ENCODE results near the gene PLCB1. TPM values are rescaled to one million over a fixed set of nuclear protein-coding genes. Genes with fewer than 3 reads are reported as not detected.
A peak's percentile ranks its signal among the peaks of the same experiment; 100 is the strongest.

The PLCB1 gene
- total and polyA plus RNA-seq, 2 of the 4 experiments (the other 2 are of a cell fraction): 5.6 to 16.1 TPM

DNA sequence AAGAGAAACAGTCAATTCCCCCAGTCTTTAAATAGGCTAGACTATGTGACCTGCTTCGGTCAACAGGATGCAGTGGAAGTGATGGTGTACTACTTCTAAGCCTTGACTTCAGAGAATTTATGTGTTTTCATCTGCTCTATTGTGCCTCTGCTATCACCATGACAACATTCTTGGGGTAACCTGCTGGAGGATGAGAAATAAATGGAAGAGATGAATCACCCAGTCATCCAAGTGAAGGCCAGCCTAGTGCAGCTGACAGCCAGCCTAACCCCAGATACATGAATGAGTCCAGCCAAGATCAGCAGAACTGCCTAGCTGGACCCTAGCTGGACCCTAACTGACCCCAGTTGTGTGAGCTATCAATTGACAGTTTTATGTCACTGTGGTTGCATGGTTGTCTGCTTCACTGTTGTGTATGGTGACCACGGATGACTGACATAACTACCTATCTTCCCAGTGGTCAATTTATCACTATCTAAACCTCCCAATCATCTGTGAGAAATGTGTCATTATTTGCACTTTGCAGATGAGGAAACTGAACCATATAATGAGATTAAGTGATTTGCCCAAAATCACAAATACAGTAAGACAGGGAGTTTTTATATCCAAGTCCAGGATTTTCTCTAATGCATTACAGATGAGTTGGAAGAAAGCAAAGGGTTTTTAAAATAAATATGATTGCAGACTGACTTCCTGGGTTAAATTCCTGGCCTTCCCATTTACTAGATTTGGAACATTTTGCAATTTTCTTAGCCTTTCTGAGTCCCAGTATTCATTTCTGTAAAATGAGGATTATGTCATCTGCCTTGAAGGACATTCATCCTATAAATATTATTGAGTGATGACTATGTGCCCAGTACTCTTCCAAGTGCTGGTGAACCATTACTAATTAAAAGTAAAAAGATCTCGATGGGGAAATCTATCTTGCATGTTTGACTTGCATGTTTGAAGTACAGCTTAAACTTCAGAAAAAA lies 800.4 kb downstream of the PLCB1 start (continued):
- TF ChIP-seq, protein P1, sequence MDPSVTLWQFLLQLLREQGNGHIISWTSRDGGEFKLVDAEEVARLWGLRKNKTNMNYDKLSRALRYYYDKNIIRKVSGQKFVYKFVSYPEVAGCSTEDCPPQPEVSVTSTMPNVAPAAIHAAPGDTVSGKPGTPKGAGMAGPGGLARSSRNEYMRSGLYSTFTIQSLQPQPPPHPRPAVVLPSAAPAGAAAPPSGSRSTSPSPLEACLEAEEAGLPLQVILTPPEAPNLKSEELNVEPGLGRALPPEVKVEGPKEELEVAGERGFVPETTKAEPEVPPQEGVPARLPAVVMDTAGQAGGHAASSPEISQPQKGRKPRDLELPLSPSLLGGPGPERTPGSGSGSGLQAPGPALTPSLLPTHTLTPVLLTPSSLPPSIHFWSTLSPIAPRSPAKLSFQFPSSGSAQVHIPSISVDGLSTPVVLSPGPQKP (IDR thresholded peaks at IDR 0.05; ENCODE audit: borderline replicate concordance, low read depth, low read length): no peak
- TF ChIP-seq BHLHE40 (IDR thresholded peaks at IDR 0.05; ENCODE audit: low read depth, low read length) (no peak), POLR2A (IDR thresholded peaks at IDR 0.05; ENCODE audit: low read depth, low read length) (no peak)

DNA sequence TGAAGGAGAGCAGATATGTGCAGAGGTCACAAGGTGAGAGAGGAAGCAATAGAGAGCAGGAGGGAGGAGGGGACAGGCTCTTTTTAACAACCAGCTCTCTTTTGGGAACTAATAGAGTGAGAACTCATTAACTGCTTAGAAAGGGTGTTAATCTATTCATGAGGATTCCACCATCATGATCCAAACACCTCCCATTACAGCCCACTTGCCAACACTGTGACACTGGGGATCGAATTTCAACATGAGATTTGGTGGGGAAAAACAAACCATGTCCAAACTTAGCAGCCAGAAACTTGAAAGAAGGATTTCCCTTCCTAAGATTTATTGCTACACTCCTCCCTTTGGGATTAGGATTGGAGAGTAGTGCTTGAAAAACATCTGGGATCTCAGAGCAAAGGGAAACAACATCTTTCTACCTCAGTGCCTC lies 801.3 kb downstream of the PLCB1 start:
- Histone ChIP-seq H2AK5ac (ENCODE audit: low read depth, low read length) (peak overlapping the region; percentile 21; the same call in 1 of the 2 replicates), H3K27ac (ENCODE audit: insufficient read depth, low read length) (no peak overlapping the region), H3K14ac (replicated peaks; ENCODE audit: low read depth, low read length) (no peak overlapping the region), H4K5ac (ENCODE audit: low read depth, low read length) (no peak overlapping the region), H3K79me1 (ENCODE audit: low read depth in 1 of 2, low read length in 2 of 2) (no peaks in the 10 kb centered on the region), H3K36me3 (ENCODE audit: control insufficient read depth, insufficient read depth, low read length) (no peaks in the 10 kb centered on the region), H2BK15ac (ENCODE audit: low read depth, low read length) (no peak overlapping the region), H4K91ac (ENCODE audit: insufficient read depth, low read depth, low read length) (no peak overlapping the region), H3K9me1 (ENCODE audit: insufficient read depth, low read length) (no peaks in the 10 kb centered on the region; the same call in 1 of the 2 replicates), H2AFZ (replicated peaks; ENCODE audit: low read length, poor library complexity) (no peak overlapping the region), H3K4ac (ENCODE audit: low read depth, low read length) (no peak overlapping the region), H4K8ac (ENCODE audit: low read depth in 2 of 2, low read length in 2 of 2) (no peak overlapping the region), H3K56ac (ENCODE audit: extremely low read depth, insufficient read depth, low read length) (no peak overlapping the region), H3K27me3 (ENCODE audit: control insufficient read depth, insufficient read depth, low read length) (no peaks in the 10 kb centered on the region; the same call in 1 of the 2 replicates), H3K9ac (ENCODE audit: low read depth, low read length) (no peak overlapping the region), H2BK20ac (ENCODE audit: low read depth, low read length) (no peak overlapping the region), H3K18ac (ENCODE audit: low read depth, low read length) (peak overlapping the region; percentile 7; the same call in 1 of the 2 replicates), H3K4me2 (ENCODE audit: low read depth, low read length) (no peak overlapping the region), H3K4me1 (ENCODE audit: control insufficient read depth, insufficient read depth, low read length) (peaks cover 7% of the 10 kb centered on the region; the same call in 1 of the 2 replicates), H2BK120ac (ENCODE audit: low read depth, low read length) (no peak overlapping the region), H3K4me3 (ENCODE audit: insufficient read depth, low read depth, low read length) (no peak overlapping the region), H3K23ac (ENCODE audit: low read depth, low read length) (no peak overlapping the region), H2BK5ac (ENCODE audit: low read depth, low read length, poor library complexity, severe bottlenecking) (no peak overlapping the region), H2AK9ac (replicated peaks; ENCODE audit: low read depth, low read length, poor library complexity) (no peak overlapping the region), H4K20me1 (ENCODE audit: insufficient read depth, low read length) (no peaks in the 10 kb centered on the region), H3K9me3 (ENCODE audit: control insufficient read depth, insufficient read depth, low read length) (no peaks in the 10 kb centered on the region)
- ChIA-PET POLR2A (ENCODE audit: unreplicated experiment) (no interaction called here), CTCF (no interaction called here)
- BruUV-seq (replicated peaks): no TSS peak
- DNase-seq (no peak), ATAC-seq (ENCODE audit: low read depth) (no peak)
- intact Hi-C loops (cut with micrococcal nuclease) (no loop called here), dilution Hi-C loops (cut with HindIII; ENCODE audit: low sequenced_read_pairs, unreplicated experiment) (no loop called here), in situ Hi-C loops (cut with MboI; ENCODE audit: low sequenced_read_pairs) (no loop called here)
- WGBS, 2 experiments (ENCODE audit: extremely low coverage in 2 of 2, insufficient read length in 1 of 2): no CpG with 5 or more reads among the region's 1 CpG
- no peak for TF ChIP-seq CEBPB (IDR thresholded peaks at IDR 0.05; ENCODE audit: low read depth, low read length)
- TF ChIP-seq RAD21 (IDR thresholded peaks at IDR 0.05; ENCODE audit: low read length): no peak
- TF ChIP-seq SMC3 (IDR thresholded peaks at IDR 0.05; ENCODE audit: low read depth, low read length): no peak
- no peak for TF ChIP-seq MAZ (IDR thresholded peaks at IDR 0.05; ENCODE audit: borderline replicate concordance, low read depth, low read length)
- TF ChIP-seq, protein P2, sequence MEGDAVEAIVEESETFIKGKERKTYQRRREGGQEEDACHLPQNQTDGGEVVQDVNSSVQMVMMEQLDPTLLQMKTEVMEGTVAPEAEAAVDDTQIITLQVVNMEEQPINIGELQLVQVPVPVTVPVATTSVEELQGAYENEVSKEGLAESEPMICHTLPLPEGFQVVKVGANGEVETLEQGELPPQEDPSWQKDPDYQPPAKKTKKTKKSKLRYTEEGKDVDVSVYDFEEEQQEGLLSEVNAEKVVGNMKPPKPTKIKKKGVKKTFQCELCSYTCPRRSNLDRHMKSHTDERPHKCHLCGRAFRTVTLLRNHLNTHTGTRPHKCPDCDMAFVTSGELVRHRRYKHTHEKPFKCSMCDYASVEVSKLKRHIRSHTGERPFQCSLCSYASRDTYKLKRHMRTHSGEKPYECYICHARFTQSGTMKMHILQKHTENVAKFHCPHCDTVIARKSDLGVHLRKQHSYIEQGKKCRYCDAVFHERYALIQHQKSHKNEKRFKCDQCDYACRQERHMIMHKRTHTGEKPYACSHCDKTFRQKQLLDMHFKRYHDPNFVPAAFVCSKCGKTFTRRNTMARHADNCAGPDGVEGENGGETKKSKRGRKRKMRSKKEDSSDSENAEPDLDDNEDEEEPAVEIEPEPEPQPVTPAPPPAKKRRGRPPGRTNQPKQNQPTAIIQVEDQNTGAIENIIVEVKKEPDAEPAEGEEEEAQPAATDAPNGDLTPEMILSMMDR (conservative IDR thresholded peaks at IDR 0.05; ENCODE audit: low read depth, low read length): no peak
- TF ChIP-seq RCOR1 (IDR thresholded peaks at IDR 0.05; ENCODE audit: insufficient replicate concordance, low read length): no peak
- TF ChIP-seq FOS (IDR thresholded peaks at IDR 0.05; ENCODE audit: low read depth, low read length): no peak
- no peak for TF ChIP-seq NFE2L2 (IDR thresholded peaks at IDR 0.05; ENCODE audit: low read depth, low read length)
- TF ChIP-seq, protein P1 (IDR thresholded peaks at IDR 0.05; ENCODE audit: borderline replicate concordance, low read depth, low read length): no peak
- no peak for TF ChIP-seq POLR2A (IDR thresholded peaks at IDR 0.05; ENCODE audit: low read depth, low read length)
